Measurements from ENCODE around the gene PTPRG. TPM values are rescaled to one million over a fixed set of nuclear protein-coding genes. Genes with fewer than 3 reads are reported as not detected.

PTPRG gene
- total RNA-seq, 1 donor from 2014 or later: 40.0 TPM

DNA sequence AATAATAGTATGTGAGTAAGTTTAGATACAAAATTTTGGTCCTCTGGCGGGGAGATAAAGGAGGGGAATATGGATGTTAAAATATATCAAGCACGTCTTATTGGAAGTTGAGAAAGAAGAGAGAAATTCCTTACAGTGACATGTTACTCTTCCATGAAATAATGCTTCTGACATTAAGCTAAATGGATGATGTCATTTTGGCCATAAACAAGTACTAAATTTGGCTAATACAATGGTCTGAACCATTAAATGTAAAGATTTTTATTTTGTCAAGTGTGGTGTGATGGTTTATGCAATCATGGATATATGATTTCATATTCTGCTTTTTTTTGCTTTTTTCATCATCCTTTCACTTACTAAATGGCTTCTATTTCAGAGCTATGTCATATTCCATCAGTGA is 406.6 kb downstream of the PTPRG start:
- no peak for DNase-seq

DNA sequence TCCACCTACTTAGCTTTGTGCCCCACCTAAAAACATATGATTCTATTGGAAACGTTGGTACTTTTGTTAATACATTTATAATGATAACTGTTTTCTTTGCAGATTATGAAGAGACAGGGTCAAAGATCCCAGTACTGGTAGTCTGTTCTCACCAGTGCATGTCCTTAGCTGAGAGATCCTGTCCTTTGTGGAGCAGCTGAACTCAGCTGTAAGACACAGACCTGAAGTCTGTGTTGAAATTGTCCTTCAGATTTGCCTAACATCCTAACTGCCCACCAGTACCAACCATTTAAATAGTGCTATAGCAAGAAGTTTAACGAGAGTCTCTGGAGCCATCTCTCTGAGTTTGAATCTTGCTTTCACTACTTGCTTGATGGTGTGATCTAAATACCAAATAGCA is 413.3 kb downstream of the PTPRG start:
- DNase-seq: no peak

DNA sequence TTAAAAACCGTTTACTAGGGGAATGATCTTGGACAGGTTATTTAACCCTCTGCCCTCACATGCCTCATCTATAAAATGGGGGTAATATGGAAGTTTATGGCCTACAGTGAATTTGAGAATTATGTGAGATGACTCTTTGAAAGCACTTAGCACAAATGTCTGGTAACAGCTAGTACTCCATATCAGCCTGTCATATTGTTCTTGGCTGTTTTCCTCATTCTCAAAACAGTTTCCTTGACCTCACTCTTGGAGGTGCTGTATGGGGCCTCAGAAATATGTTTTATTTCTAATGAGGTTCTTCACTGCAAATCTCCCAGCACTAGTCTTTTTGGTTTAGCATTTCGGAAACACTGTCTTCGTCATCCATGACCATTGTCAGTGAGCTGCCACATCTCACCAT is 413.8 kb downstream of the PTPRG start:
- no peak for DNase-seq

DNA sequence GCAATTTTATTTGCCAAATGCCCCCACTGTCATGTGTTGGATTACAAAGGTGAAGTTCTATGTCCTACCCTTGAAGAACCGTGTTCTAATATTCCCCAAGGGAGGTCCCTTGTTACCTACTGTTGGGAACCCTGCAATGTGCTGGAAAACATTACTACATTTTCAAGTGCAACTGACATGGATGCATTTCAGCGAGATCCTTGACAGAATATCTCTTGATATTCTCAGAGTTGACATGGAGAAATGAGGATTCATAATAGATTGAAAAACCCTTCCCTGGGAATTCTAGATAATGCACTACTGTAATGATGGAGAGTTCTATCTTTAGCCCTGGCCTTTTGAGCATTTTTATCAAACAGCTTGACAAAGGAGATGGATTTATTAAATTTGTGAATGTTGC is 414.6 kb downstream of the PTPRG start:
- DNase-seq: no peak

DNA sequence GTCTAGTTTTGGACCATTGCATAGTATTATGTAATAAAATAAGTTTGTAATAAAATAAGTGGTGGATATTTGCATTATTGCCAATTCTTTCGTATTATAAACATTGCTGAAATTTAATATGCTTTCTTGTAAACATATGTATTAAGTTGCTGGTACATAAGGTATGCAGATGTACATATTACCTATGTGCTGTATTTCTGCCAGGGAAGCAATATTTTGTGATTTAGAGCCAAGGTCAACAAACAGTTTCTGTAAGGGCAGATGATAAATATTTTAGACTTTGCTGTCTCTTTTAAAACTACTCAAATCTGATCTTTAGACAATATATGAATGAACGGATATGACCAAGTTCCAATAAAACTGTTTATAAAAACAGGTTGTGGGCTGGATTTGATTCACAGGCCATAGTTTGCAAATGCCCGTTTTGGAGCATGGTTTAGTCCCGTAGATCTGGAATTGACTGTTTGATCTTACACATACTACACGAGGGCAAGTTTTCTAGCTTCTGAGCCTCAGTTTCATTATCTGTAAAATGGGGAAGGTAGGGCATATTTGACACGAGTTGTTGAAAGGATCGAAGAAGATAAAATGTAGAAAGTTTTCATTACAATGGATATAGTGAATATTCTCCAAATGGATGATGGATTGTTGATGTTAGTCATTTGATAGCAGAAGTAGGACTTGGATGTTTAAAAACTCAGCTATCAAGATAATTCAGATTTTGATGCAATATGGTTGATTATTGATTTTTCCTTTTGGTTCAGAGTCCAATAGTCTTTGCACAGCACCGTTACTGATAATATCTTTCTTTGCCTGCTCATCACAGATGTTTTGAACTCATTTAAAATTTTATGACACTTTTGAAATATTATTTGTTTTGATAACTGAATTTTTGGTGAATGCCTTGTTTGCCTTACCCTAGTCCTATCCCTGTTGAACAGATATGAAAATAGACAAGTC is 417.4 kb downstream of the PTPRG start:
- no peak for DNase-seq

DNA sequence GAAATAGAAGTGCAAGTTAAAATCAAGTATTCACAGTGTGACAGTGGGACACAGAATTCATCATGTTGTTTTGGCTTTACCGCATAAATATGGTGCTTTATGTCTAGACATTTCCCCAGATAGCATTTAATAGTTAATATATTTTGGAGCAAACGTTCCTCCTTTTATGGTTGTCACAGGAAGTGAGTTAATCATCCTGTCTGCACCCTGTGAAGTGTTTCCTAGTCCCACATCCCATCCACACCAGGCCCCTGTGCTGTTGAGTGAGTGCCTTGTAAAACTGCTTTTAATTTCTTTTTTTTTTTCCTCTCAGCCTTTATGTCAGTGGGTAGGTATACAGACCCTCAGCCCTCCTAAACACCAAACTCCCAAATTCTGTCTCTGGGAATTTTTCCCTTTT is 418.3 kb downstream of the PTPRG start:
- peak; percentile 26 for DNase-seq

DNA sequence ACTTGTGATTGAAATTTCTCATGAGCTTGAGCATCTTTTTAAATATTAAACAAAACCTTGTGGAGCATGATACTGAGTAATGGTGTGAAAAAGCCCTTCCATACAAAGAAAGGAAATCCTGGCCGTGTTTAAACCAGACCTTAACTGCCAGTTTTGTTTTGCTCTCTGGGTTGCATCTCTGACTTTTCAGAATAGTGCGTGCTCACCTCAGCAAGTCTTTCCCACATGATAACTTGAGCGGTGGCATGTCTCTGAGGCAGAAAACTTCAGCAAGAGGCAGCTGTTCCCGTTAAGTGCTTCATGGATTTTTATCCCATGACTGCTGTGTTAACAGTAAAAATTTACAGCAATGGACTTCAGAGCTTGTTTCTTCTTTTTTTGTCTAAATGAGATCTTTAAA is 418.7 kb downstream of the PTPRG start:
- DNase-seq: no peak

DNA sequence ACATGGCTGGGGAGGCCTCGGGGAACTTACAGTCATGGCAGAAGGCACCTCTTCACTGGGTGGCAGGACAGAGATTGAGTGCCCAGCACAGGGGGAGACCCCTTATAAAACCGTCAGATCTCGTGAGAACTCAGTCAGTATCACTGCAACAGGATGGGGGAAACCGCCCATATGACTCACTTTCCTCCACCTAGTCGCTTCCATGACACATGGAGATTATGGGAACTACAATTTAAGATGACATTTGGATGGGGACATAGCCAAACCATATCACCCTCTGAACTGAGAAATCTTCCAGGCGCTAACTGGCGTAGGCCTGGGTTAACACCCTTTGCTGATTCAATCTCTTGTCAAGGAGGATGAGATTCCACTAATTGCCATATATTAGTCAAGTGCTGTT is 419.7 kb downstream of the PTPRG start:
- no peak for DNase-seq

- no peak for DNase-seq
Measured at GRCh38 chr3:61983479-61983878, 422.1 kb downstream of the PTPRG start.

- no peak for DNase-seq
Measured at GRCh38 chr3:61985020-61985419, 423.6 kb downstream of the PTPRG start.

DNA sequence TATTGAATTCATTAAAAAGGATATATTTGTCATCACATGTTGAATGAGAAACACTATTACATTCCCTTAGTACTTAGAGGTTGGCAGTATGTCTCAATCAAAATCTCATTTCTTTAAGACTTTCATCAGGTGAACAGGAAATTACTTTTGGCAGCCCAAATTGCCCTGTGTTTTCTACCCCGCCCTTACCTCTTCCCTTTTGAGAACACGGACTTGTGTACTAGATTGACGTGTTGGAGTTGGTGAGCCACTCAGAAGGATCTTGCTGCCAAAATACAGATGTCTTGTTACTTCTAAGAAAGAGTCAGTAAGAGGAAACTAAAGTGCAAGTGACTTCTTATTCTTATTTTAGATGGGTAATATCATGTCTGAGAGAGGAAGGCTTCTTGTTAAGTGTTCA is 425.1 kb downstream of the PTPRG start:
- no peak for DNase-seq

DNA sequence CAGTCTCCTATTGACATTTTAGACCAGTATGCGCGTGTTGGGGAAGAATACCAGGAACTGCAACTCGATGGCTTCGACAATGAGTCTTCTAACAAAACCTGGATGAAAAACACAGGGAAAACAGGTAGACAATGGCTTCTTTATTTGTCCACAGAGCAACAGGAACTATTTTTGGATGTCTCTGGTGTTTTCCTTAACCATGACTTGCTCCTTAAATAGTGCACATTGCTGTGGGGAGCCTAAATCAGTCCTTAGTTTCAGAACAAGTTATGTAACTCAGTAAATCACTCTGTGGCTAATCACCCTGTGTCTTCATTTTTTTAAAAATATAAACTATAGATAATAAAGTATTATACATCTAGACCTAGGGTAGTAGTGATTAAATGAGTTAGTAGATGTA is 428.3 kb downstream of the PTPRG start:
- no peak for DNase-seq

DNA sequence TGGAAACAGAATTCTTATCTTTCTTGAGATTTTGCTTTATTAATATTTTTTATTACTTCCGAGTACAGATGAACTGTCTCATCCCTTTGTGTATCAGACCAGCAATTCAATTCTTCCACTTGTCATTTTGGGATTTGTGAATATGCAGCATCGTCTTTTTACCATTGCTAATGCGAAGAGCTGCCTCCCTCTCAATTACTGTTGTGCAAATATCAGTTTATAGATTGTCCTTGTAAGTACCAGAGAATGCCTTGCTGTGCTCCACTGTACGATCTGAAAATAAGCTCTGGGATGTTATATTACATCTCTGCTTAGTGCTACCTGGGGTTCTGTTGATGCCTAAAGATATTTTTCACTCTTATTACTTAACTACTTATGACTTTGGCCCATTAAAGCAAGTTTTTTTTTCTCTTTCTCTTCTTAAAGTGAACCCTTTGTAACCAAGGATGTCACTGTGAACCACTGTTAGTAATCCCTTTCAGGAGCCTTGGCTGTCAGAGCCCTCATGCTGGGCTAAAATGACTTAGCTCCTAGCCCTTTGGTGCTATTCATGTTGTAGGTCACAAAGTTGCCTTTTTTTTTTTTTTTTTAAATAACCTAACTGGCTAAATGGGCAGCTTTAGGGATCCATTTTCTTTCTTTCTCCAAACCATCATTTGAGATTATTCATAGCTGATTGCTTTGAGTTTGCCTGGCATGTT is 429.1 kb downstream of the PTPRG start:
- no peak for DNase-seq

- DNase-seq: no peak
Measured at GRCh38 chr3:61991706-61992105, 430.3 kb downstream of the PTPRG start.

DNA sequence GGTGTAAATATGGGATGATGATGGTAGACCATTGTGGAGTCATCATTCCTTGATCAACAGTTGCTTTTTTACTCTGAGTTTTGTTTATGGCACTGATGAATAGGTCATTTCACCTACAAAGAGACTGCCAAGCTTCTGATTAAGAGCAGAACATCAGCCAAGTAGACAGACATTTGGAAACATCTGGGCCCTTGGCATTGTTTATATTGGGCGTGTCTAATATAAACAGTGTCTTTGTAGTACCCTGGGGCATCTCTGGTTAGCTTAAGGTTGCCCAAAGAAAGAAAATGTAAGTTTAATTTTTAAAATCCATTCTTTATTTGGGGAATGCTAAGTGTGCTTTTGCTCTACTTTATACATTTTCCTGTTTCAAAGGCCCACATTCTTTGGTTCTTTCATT is 435.0 kb downstream of the PTPRG start:
- no peak for DNase-seq

GRCh38 chr3:61997101-61997500 is 435.7 kb downstream of the PTPRG start:
- DNase-seq: no peak

- DNase-seq: no peak
Measured at GRCh38 chr3:62003835-62004234, 442.5 kb downstream of the PTPRG start.

DNA sequence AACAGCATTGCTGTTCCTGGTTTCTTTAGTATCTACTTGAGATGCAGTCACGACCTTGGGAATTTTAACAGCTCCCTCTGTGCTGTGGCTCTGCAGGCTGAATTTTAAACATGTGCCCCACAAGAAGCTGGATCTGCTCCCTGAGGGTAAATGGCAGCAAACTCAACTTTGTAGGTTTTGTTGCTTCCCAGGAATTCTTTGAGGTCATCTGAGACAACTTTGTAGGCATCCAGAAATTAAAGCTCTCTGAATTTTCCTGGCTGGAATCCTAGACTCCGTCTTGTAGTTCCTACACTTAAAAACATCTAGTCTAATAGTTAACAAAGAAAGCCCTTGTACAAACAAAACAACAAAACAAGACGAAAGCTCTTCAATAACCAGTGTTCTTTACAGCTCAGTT is 445.7 kb downstream of the PTPRG start:
- no peak for DNase-seq

DNA sequence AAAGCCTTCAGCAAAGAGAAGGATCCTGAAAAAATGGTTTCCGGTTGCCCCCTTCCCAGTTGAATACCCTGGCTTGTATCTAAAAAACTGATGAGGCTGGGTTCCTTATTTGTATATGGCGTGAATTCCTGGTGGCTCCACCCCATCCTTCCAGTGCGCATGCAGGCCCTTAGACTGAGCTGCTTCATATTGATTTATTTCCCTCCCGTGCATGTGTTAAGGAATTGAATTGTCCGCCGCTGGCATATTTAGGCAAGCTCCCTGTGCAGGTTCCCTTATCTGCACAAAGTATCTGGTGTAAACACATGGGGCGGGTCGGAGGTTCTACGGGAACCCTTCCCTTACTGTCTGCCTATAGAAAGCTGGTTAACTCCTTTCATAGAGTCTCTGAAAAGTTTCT is 449.6 kb downstream of the PTPRG start:
- no peak for DNase-seq

DNA sequence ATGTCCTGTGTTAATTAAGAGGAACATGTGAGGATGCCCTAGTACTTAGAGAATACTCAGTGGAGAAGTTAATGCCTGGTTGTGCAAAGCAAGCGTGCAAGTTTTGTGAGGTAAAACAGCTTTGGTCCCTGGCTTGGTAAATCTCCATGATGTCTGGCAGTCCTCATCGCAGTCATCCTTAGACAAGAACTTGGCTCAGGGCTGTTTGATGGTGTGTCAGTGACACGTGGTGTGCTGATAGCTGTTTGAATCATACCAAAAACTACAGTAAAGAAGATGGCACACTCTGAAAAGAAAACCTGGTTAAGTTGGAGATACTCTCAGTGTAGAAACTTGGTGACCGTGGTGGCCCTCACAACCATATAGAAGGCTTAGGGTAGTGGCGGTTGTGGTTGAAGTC is 450.3 kb downstream of the PTPRG start:
- no peak for DNase-seq

DNA sequence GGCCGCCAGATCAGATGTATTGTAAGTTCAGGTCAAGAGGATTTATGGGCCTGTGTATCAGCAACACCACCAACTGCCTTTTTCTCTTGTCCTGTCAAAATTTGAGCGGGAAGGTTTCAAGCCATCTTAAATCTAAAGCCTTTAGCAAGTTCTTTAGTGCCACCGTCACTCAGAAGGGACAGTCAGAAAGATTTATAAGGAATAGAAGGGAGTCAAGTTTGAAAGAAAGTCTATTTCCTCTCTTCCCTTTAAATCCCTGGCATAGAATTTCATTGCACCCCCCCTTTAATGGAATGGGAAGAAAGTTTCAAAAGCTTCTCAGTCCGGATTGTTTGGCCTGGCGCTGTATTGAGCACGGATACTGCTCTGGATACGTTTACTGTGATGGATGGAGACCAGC is 452.6 kb downstream of the PTPRG start:
- DNase-seq: no peak

DNA sequence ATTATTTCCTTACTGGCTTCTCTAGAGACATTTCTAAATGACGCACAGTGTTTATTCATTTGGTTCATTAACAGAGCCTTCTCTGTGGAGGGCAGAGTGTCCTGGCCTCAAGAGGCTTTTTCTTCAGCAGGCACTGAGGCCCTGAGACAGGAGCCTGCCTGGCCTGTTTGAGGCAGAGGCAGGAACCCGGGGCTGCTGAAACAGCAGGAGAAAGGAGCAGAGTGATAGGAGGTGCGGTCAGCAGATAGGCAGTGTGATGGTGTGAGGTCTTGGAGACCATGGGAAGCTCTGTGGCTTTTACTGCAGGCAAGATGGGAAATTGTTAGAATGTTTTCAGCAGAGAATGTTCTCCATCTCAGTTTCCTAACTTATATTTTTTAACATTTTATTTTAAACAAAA is 453.7 kb downstream of the PTPRG start:
- no peak for DNase-seq

- DNase-seq: no peak
Measured at GRCh38 chr3:62019906-62020305, 458.5 kb downstream of the PTPRG start.

DNA sequence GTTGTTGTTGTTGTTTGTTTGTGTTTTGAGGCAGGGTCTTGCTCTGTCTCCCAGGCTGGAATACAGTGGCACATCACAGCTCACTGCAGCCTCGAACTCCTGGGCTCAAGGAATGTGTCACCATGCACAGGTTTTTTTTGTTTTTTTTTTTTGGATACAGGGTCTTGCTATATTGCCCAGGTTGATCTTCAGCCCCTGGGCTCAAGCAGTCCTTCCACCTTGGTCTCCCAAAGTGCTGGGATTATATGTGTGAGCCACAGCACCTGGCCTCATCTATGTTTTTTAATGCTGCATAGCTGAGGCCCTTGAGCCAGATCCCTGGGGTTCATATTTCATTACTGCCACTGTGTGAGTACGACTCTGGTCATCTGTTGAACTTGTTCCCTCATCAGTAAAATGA is 459.3 kb downstream of the PTPRG start:
- no peak for DNase-seq

All from skin of body (tissue), 2 donors.